GM10847 (cell line): ENCODE data around the gene RBM41.

Source experiments
- POLR2A ChIP-seq: IDR thresholded peaks from 2 replicates; pipeline ENCODE4 v1.6.1; 2011; ENCODE audit not compliant: insufficient read length; ENCODE audit errors: extremely low read depth

Gene RBM41

GRCh38 chrX:107118322-107119147, at the start of gene RBM41:
RBM41 (minus strand) TSS chrX:107118822; CDS start chrX:107118773, 49 bp downstream.
- TF ChIP-seq POLR2A: no peak

GRCh38 chrX:107168257-107168656, 49.6 kb upstream of the RBM41 start:
- TF ChIP-seq POLR2A: no peak

GRCh38 chrX:107167163-107167921, 48.7 kb upstream of the RBM41 start:
- TF ChIP-seq POLR2A: no peak

GRCh38 chrX:107154787-107155620, 36.4 kb upstream of the RBM41 start:
- TF ChIP-seq POLR2A: no peak

GRCh38 chrX:107153005-107153404, 34.4 kb upstream of the RBM41 start:
- TF ChIP-seq POLR2A: no peak

GRCh38 chrX:107146670-107147069, 28.0 kb upstream of the RBM41 start:
- no peak for TF ChIP-seq POLR2A

GRCh38 chrX:107135965-107136307, 17.3 kb upstream of the RBM41 start:
- TF ChIP-seq POLR2A: no peak

GRCh38 chrX:107135049-107135964, 16.7 kb upstream of the RBM41 start:
- no peak for TF ChIP-seq POLR2A

GRCh38 chrX:107123750-107124149, 5.1 kb upstream of the RBM41 start:
- no peak for TF ChIP-seq POLR2A

- TF ChIP-seq POLR2A: no peak
These were observed 661 bp upstream of the RBM41 start for GRCh38 chrX:107119283-107119682.

- TF ChIP-seq POLR2A: no peak
These were observed 665 bp downstream of the RBM41 start for GRCh38 chrX:107117993-107118321.

GRCh38 chrX:107107459-107107858, 11.2 kb downstream of the RBM41 start:
- TF ChIP-seq POLR2A: no peak

GRCh38 chrX:107102980-107103379, 15.6 kb downstream of the RBM41 start:
- no peak for TF ChIP-seq POLR2A

GRCh38 chrX:107076158-107076557, 42.5 kb downstream of the RBM41 start:
- no peak for TF ChIP-seq POLR2A

- TF ChIP-seq POLR2A: no peak
These were observed 63.6 kb downstream of the RBM41 start for GRCh38 chrX:107054978-107055377.
